ENCODE measurements around the gene HLA-DQB1. TPM values are rescaled to one million over a fixed set of nuclear protein-coding genes. Genes with fewer than 3 reads are reported as not detected.

HLA-DQB1 gene
- total RNA-seq, 1 experiment from 2014 or later: 3.8 TPM

GRCh38 chr6:32692019-32692418, 25.6 kb upstream of the HLA-DQB1 start:
- Histone ChIP-seq H3K27ac (no peak overlapping the region), H3K4me1 (replicated peaks; ENCODE audit: insufficient read depth) (no peaks in the 10 kb centered on the region), H3K9me3 (ENCODE audit: insufficient read depth, low read depth) (no peaks in the 10 kb centered on the region), H3K79me2 (ENCODE audit: low read depth) (no peaks in the 10 kb centered on the region), H3K4me2 (no peak overlapping the region), H2AFZ (no peak overlapping the region), H3F3A (ENCODE audit: insufficient read depth, low read depth) (no peaks in the 10 kb centered on the region), H3K27me3 (ENCODE audit: insufficient read depth, low read depth) (no peaks in the 10 kb centered on the region), H3K4me3 (no peak overlapping the region), H3K9me2 (ENCODE audit: insufficient read depth) (no peaks in the 10 kb centered on the region), H4K20me1 (ENCODE audit: insufficient read depth) (no peaks in the 10 kb centered on the region), H3K36me3 (ENCODE audit: low read depth) (no peaks in the 10 kb centered on the region)
- BruUV-seq (replicated peaks): no TSS peak
- ChIA-PET POLR2A (ENCODE audit: unreplicated experiment) (no interaction called here), CTCF (interaction anchor here (0.5 to 1.1 kb wide), 4 partner anchors 69 to 945 kb away, joined by 3 to 4 read pairs (median 4); no protein-coding TSS in a partner anchor)
- intact Hi-C loops (cut with micrococcal nuclease; ENCODE audit: unreplicated experiment): loop anchor here (2.0 kb wide), 1 partner anchor 259 kb away; no protein-coding TSS in a partner anchor
- DNase-seq: peak in 1 of 2 experiments; percentile 18
- TF ChIP-seq CTCF (conservative IDR thresholded peaks at IDR 0.05) (no peak), EZH2 (IDR thresholded peaks at IDR 0.05; ENCODE audit: low read depth) (no peak)

GRCh38 chr6:32689531-32690501, 23.4 kb upstream of the HLA-DQB1 start:
- Histone ChIP-seq H3K27ac (no peak overlapping the region), H3K4me2 (no peak overlapping the region), H3K9me2 (ENCODE audit: insufficient read depth) (no peaks in the 10 kb centered on the region), H3K79me2 (ENCODE audit: low read depth) (no peaks in the 10 kb centered on the region), H2AFZ (no peak overlapping the region), H3F3A (ENCODE audit: insufficient read depth, low read depth) (no peaks in the 10 kb centered on the region), H3K9me3 (ENCODE audit: insufficient read depth, low read depth) (no peaks in the 10 kb centered on the region), H3K4me3 (no peak overlapping the region), H3K4me1 (replicated peaks; ENCODE audit: insufficient read depth) (no peaks in the 10 kb centered on the region), H3K27me3 (ENCODE audit: insufficient read depth, low read depth) (peaks cover 4% of the 10 kb centered on the region; the same call in 1 of the 2 replicates), H3K36me3 (ENCODE audit: low read depth) (no peaks in the 10 kb centered on the region), H4K20me1 (ENCODE audit: insufficient read depth) (no peaks in the 10 kb centered on the region)
- intact Hi-C loops (cut with micrococcal nuclease; ENCODE audit: unreplicated experiment): no loop called here
- no TSS peak for BruUV-seq (replicated peaks)
- TF ChIP-seq EZH2 (IDR thresholded peaks at IDR 0.05; ENCODE audit: low read depth): no peak
- TF ChIP-seq CTCF (conservative IDR thresholded peaks at IDR 0.05): no peak
- CTCF ChIA-PET: no interaction called here
- no peak for DNase-seq
- POLR2A ChIA-PET (ENCODE audit: unreplicated experiment): no interaction called here

GRCh38 chr6:32685603-32686002, 19.1 kb upstream of the HLA-DQB1 start:
- POLR2A ChIA-PET (ENCODE audit: unreplicated experiment): no interaction called here
- Histone ChIP-seq H4K20me1 (ENCODE audit: insufficient read depth) (no peaks in the 10 kb centered on the region), H3K79me2 (ENCODE audit: low read depth) (no peaks in the 10 kb centered on the region), H2AFZ (no peak overlapping the region), H3K4me3 (no peak overlapping the region), H3K36me3 (ENCODE audit: low read depth) (no peaks in the 10 kb centered on the region), H3K9me2 (ENCODE audit: insufficient read depth) (no peaks in the 10 kb centered on the region), H3K27me3 (ENCODE audit: insufficient read depth, low read depth) (peaks cover 11% of the 10 kb centered on the region; the same call in 1 of the 2 replicates), H3K27ac (no peak overlapping the region), H3K9me3 (ENCODE audit: insufficient read depth, low read depth) (no peaks in the 10 kb centered on the region), H3F3A (ENCODE audit: insufficient read depth, low read depth) (no peaks in the 10 kb centered on the region), H3K4me2 (no peak overlapping the region), H3K4me1 (replicated peaks; ENCODE audit: insufficient read depth) (no peaks in the 10 kb centered on the region)
- DNase-seq: no peak
- BruUV-seq (replicated peaks): no TSS peak
- CTCF ChIA-PET: interaction anchor here (0.5 kb wide), 1 partner anchor 254 kb away, joined by 8 read pairs; no protein-coding TSS in a partner anchor
- intact Hi-C loops (cut with micrococcal nuclease; ENCODE audit: unreplicated experiment): no loop called here
- TF ChIP-seq EZH2 (IDR thresholded peaks at IDR 0.05; ENCODE audit: low read depth) (no peak), CTCF (conservative IDR thresholded peaks at IDR 0.05) (no peak)
